HepG2 (cell line): ENCODE data around the gene CLASRP. TPM values are rescaled to one million over a fixed set of nuclear protein-coding genes. Genes with fewer than 3 reads are reported as not detected.

Experiments
- AKNA ChIP-seq: sonication (generic); formaldehyde crosslinking; IDR thresholded peaks from 2 replicates; pipeline ENCODE4 v1.4.0; 2020; ENCODE audit warnings: missing genetic modification reagents, borderline replicate concordance
- ARNT2 ChIP-seq: sonication (generic); formaldehyde crosslinking; IDR thresholded peaks from 2 replicates; pipeline ENCODE4 v1.8.0; 2022; ENCODE audit warnings: mild to moderate bottlenecking, low read depth, missing genetic modification reagents, moderate library complexity
- CEBPB ChIP-seq: IDR thresholded peaks from 2 replicates; pipeline ENCODE4 v1.6.1; 2011; ENCODE audit warnings: low read depth, low read length, improper control_type of control experiment, borderline replicate concordance
- E2F5 ChIP-seq: sonication (generic); formaldehyde crosslinking; conservative IDR thresholded peaks from 2 replicates; pipeline ENCODE4 v1.4.0; 2020; ENCODE audit warnings: missing genetic modification reagents
- EEA1 ChIP-seq: sonication (generic); formaldehyde crosslinking; IDR thresholded peaks from 2 replicates; pipeline ENCODE4 v1.5.1; 2020; ENCODE audit warnings: mild to moderate bottlenecking, missing genetic modification reagents, borderline replicate concordance
- FOSL1 ChIP-seq: sonication (generic); formaldehyde crosslinking; IDR thresholded peaks from 2 replicates; pipeline ENCODE4 v1.9.0; 2021; ENCODE audit warnings: missing genetic modification reagents, borderline replicate concordance
- FOXA3 ChIP-seq: IDR thresholded peaks from 2 replicates; pipeline ENCODE4 v1.6.1; 2016; ENCODE audit warnings: missing genetic modification reagents, missing compliant biosample characterization
- FOXO1 ChIP-seq: sonication (generic); formaldehyde crosslinking; IDR thresholded peaks from 2 replicates; pipeline ENCODE4 v1.4.0; 2020; ENCODE audit warnings: missing genetic modification reagents
- POLR2AphosphoS2 ChIP-seq: IDR thresholded peaks from 2 replicates; pipeline ENCODE4 v1.6.1; 2011; ENCODE audit warnings: low read depth, low read length, improper control_type of control experiment
- RBM39 ChIP-seq: fragments of 200-400 bp; formaldehyde crosslinking; IDR thresholded peaks from one replicate; pipeline ENCODE4 v1.6.1; 2018; ENCODE audit warnings: antibody characterized with exemption, mild to moderate bottlenecking, low read depth, low read length; ENCODE audit not compliant: poor library complexity, severe bottlenecking
- SP1 ChIP-seq, 2 experiments: fragments of 450-650 bp in 1 of 2; sonication (generic) in 1 of 2; formaldehyde crosslinking in 1 of 2; IDR thresholded peaks; 2 replicates each; pipeline versions ENCODE4 v1.4.0 to v1.6.1; 2016 to 2020; ENCODE audit warnings: missing genetic modification reagents in 1 of 2
- SRY ChIP-seq: sonication (generic); formaldehyde crosslinking; IDR thresholded peaks from 2 replicates; pipeline ENCODE4 v1.8.0; 2022; ENCODE audit warnings: mild to moderate bottlenecking, missing genetic modification reagents
- TRIM24 ChIP-seq: sonication (generic); formaldehyde crosslinking; IDR thresholded peaks from 2 replicates; pipeline ENCODE4 v1.8.0; 2022; ENCODE audit warnings: mild to moderate bottlenecking, missing genetic modification reagents
- ZFAT ChIP-seq: sonication (generic); formaldehyde crosslinking; conservative IDR thresholded peaks from 2 replicates; pipeline ENCODE4 v1.8.1; 2023; ENCODE audit warnings: missing genetic modification reagents, inconsistent platforms
- ZNF101 ChIP-seq: sonication (generic); formaldehyde crosslinking; IDR thresholded peaks from 2 replicates; pipeline ENCODE4 v1.4.0; 2020; ENCODE audit warnings: mild to moderate bottlenecking, low read depth, missing genetic modification reagents, borderline replicate concordance
- ZNF12 ChIP-seq: sonication (generic); formaldehyde crosslinking; IDR thresholded peaks from 2 replicates; pipeline ENCODE4 v1.5.0; 2020; ENCODE audit warnings: missing genetic modification reagents
- ZNF276 ChIP-seq: sonication (generic); formaldehyde crosslinking; IDR thresholded peaks from 2 replicates; pipeline ENCODE4 v1.4.0; 2020; ENCODE audit warnings: mild to moderate bottlenecking, low read depth, missing genetic modification reagents
- ZNF577 ChIP-seq: sonication (generic); formaldehyde crosslinking; IDR thresholded peaks from 2 replicates; pipeline ENCODE4 v1.4.0; 2020; ENCODE audit warnings: mild to moderate bottlenecking, low read depth, missing genetic modification reagents, borderline replicate concordance
- ZNF644 ChIP-seq: IDR thresholded peaks from 2 replicates; pipeline ENCODE4 v1.6.1; 2016; ENCODE audit warnings: low read depth
- polyA plus RNA-seq, 8 experiments: library from polyadenylated mRNA; depleted of rRNA in 3 of 8; stranded (reverse) in 7 of 8; unstranded in 1 of 8; fragments of >200 nt; fragmentation: Illumina TruSeq in 4 of 8; extraction: Trizol in 4 of 8; gene quantifications; 2 replicates each; pipeline versions ENCODE4 v1.2.1 to v1.2.3, GENCODE V29; 2011 to 2016; ENCODE audit warnings: low read depth in 4 of 8, missing spikeins in 1 of 8, mixed read lengths in 1 of 8; ENCODE audit not compliant: insufficient read depth in 1 of 8
- total RNA-seq, 5 experiments: library from RNA; depleted of rRNA; stranded (reverse); fragments of >200 nt; fragmentation: Illumina TruSeq; extraction: Trizol; gene quantifications; 2 replicates each; pipeline ENCODE4 v1.2.3, GENCODE V29; 2016; ENCODE audit warnings: low read depth in 1 of 5
- TF ChIP-seq, protein P1 (sequence below): sonication (generic); formaldehyde crosslinking; IDR thresholded peaks from 2 replicates; pipeline ENCODE4 v1.4.0; 2020; ENCODE audit warnings: missing genetic modification reagents

Gene CLASRP
- total and polyA plus RNA-seq, 2 of the 13 experiments (the other 11 are each of a cell fraction or from before 2014, with no cell fraction given), result 32.0 to 51.4 TPM

DNA sequence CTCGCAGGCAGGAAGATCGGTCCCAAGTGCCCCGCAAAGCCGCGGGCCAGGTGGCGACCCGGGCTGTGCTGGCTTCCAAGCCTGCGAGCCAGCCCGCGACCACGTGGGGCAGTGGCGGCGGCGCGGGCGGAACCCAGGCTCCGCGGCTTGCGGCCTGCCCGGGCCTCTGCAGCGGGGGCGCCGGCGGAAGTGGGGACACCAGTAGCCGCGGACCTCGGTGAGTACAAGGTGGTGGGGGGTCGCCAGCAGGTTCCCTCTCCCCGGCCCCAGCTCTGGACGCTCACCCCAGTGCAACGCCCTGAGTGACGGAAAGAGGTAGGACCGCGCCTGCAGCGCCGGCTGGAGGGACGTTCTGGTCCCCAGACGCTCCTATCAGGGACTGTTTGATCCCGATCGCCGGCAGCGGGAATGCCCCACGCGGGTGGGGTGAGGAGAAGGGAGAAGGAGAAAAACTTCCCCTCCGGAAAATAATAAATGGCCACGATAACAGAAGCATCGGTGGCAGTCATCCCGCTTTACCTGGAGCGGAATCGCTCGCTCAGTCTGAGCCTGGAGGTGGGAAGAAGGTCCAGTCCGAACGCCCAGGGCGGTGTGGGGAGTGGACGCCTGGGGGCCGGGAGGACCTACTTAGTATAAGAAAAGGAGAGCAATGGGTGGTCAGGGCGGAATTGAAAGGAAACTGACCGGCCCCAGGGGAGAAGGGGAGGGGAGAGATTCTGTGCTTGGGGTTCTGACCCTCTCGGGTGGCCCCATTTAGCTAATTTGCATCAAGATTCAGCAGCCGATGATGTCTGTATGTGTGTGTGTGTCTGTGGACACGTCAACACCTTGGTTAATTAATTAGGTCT is 40.4 kb downstream of the CLASRP start, which contains the start of gene GEMIN7 (continued):
- TF ChIP-seq E2F5 (CRISPR knock-in tag), result peak; percentile 81
- peak; percentile 74 for TF ChIP-seq SRY (CRISPR knock-in tag)
- TF ChIP-seq RBM39, result peak; percentile 95
- peak; percentile 41; the same call in 1 of the 2 replicates for TF ChIP-seq FOSL1 (CRISPR knock-in tag)
- TF ChIP-seq AKNA (CRISPR knock-in tag), result 0 out of 2 replicates have a peak, but pooled peaks have one; percentile 16
- TF ChIP-seq ZNF644 (CRISPR knock-in tag), result no peak
- no peak for TF ChIP-seq ZNF577 (CRISPR knock-in tag)
- no peak for TF ChIP-seq ZNF12
- TF ChIP-seq ZFAT (CRISPR knock-in tag), result peak; percentile 91
- TF ChIP-seq ARNT2 (CRISPR knock-in tag), result peak; percentile 94
- no peak for TF ChIP-seq CEBPB
- TF ChIP-seq ZNF276 (CRISPR knock-in tag), result peak; percentile 72; the same call in 1 of the 2 replicates
- TF ChIP-seq, protein P1, sequence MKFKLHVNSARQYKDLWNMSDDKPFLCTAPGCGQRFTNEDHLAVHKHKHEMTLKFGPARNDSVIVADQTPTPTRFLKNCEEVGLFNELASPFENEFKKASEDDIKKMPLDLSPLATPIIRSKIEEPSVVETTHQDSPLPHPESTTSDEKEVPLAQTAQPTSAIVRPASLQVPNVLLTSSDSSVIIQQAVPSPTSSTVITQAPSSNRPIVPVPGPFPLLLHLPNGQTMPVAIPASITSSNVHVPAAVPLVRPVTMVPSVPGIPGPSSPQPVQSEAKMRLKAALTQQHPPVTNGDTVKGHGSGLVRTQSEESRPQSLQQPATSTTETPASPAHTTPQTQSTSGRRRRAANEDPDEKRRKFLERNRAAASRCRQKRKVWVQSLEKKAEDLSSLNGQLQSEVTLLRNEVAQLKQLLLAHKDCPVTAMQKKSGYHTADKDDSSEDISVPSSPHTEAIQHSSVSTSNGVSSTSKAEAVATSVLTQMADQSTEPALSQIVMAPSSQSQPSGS (CRISPR knock-in tag), result 0 out of 2 replicates have a peak, but pooled peaks have one; percentile 62
- peak; percentile 75; the same call in 1 of the 2 replicates for TF ChIP-seq ZNF101
- TF ChIP-seq EEA1 (CRISPR knock-in tag), result no peak; the same call in 1 of the 2 replicates
- no peak for TF ChIP-seq TRIM24 (CRISPR knock-in tag)
- peak; percentile 76 for TF ChIP-seq FOXO1 (CRISPR knock-in tag)
- no peak for TF ChIP-seq SP1 (IDR thresholded peaks at IDR 0.05)
- TF ChIP-seq SP1 (CRISPR knock-in tag; IDR thresholded peaks at IDR 0.05), result peak; percentile 69
- no peak for TF ChIP-seq POLR2AphosphoS2
- peak; percentile 77 for TF ChIP-seq FOXA3
